Prostate gland (tissue), 2 donors: ENCODE data around the gene CXCL9. TPM values are rescaled to one million over a fixed set of nuclear protein-coding genes. Genes with fewer than 3 reads are reported as not detected.
"Not testable (repeated sequence)": the region's sequence is repeated elsewhere in the genome, so short reads cannot be mapped to it uniquely, and the experiment has no call there.

ENCODE experiments used
- DNase-seq: peaks from one replicate; pipeline ENCODE4 v3.0.0-alpha.2; 2019; ENCODE audit warnings: low spot score
- H3K27ac ChIP-seq, 2 donors: fragments of 200-600 bp; sonication (generic); 2 replicates each; pipeline ENCODE4 v1.5.1; 2017 to 2019
- H3K27me3 ChIP-seq: fragments of 200-600 bp; sonication (generic); replicated peaks from 2 replicates; pipeline ENCODE4 v1.5.1; 2019; ENCODE audit not compliant: insufficient read depth
- H3K36me3 ChIP-seq, 2 donors: fragments of 200-600 bp; sonication (generic); 1 replicate in 1 of 2; 2 replicates in 1 of 2; pipeline versions ENCODE4 v1.5.1 to v1.8.1; 2017 to 2019
- H3K4me1 ChIP-seq: fragments of 200-600 bp; sonication (generic); replicated peaks from 2 replicates; pipeline ENCODE4 v1.5.1; 2019
- H3K4me3 ChIP-seq, 2 donors: fragments of 200-600 bp; sonication (generic); 2 replicates each; pipeline ENCODE4 v1.5.1; 2017 to 2019
- H3K9me3 ChIP-seq: fragments of 200-600 bp; sonication (generic); 2 replicates; pipeline ENCODE4 v1.5.1; 2017
- CTCF ChIP-seq, 4 experiments: fragments of 200-600 bp in 2 of 4; fragments of 450-650 bp in 2 of 4; sonication (generic) in 2 of 4; IDR thresholded peaks; 1 replicate in 3 of 4; 2 replicates in 1 of 4; pipeline ENCODE4 v1.5.1; 2016 to 2019; ENCODE audit warnings: antibody characterized with exemption in 4 of 4, mild to moderate bottlenecking in 2 of 4, moderate library complexity in 2 of 4
- POLR2A ChIP-seq: fragments of 450-650 bp; IDR thresholded peaks from one replicate; pipeline ENCODE4 v1.6.1; 2016; ENCODE audit warnings: antibody characterized with exemption, mild to moderate bottlenecking
- POLR2AphosphoS5 ChIP-seq: sonication (generic); formaldehyde crosslinking; IDR thresholded peaks from one replicate; pipeline ENCODE4 v1.6.1; 2017; ENCODE audit warnings: antibody characterized with exemption
- WGBS: methylation state at CpG from one replicate; pipeline ENCODE4 v1.1.5; 2018; 5-methylcytosine and 5-hydroxymethylcytosine counted together
- intact Hi-C: fragments of 100-400 bp; cut with DNase I; formaldehyde crosslinking; loops from one replicate; pipeline ENCODE4 v1.14.2; 2022
- total RNA-seq, 2 donors: library from RNA; depleted of rRNA; stranded (reverse); fragments of >200 nt; gene quantifications; one replicate each; pipeline ENCODE4 v1.1.0, GENCODE V29; 2016

The CXCL9 gene
- total RNA-seq, 2 donors from 2014 or later: 0.27 to 2.6 TPM

GRCh38 chr4:76042241-76042998 lies 35.1 kb upstream of the CXCL9 start:
- H3K4me3 ChIP-seq, DNase-seq, H3K4me1 ChIP-seq, H3K27ac ChIP-seq, H3K36me3 ChIP-seq, H3K9me3 ChIP-seq, intact Hi-C loops, H3K27me3 ChIP-seq: not testable (repeated sequence)
- WGBS: 58% methylated on average over 13 of the region's 18 CpGs

GRCh38 chr4:76036855-76037254 lies 29.5 kb upstream of the CXCL9 start:
- no peaks in the 10 kb centered on the region for H3K4me1 ChIP-seq
- H3K4me3 ChIP-seq: no peak overlapping the region
- no peak for DNase-seq
- no peaks in the 10 kb centered on the region for H3K27me3 ChIP-seq
- intact Hi-C loops: no loop called here
- no peak overlapping the region for H3K27ac ChIP-seq
- TF ChIP-seq POLR2A: no peak
- TF ChIP-seq CTCF (IDR thresholded peaks at IDR 0.05): no peak
- no peak for TF ChIP-seq POLR2AphosphoS5
- no peaks in the 10 kb centered on the region for H3K36me3 ChIP-seq
- no peaks in the 10 kb centered on the region for H3K9me3 ChIP-seq
- WGBS: 96% methylated on average over 3 of the region's 3 CpGs

GRCh38 chr4:76035799-76036380 lies 28.6 kb upstream of the CXCL9 start, which contains the start of gene CXCL11:
TSS of gene CXCL11 (minus strand) at chr4:76036070. CDS start at chr4:76035987, 83 bp downstream.
- no peak for TF ChIP-seq POLR2AphosphoS5
- TF ChIP-seq CTCF (IDR thresholded peaks at IDR 0.05): no peak
- TF ChIP-seq POLR2A: no peak
- DNase-seq: no peak
- Histone ChIP-seq H3K4me3 (no peak within 1 kb of the TSS), H3K9me3 (no peaks in the 10 kb centered on the region), H3K4me1 (no peaks in the 10 kb centered on the region), H3K27me3 (no peaks in the 10 kb centered on the region), H3K36me3 (no peaks in the 10 kb centered on the region), H3K27ac (no peak within 1 kb of the TSS)
- WGBS: 85% methylated on average over 2 of the region's 2 CpGs
- intact Hi-C loops: no loop called here

GRCh38 chr4:76035141-76035540 lies 27.8 kb upstream of the CXCL9 start:
- Histone ChIP-seq H3K4me1 (no peaks in the 10 kb centered on the region), H3K27me3 (no peaks in the 10 kb centered on the region), H3K9me3 (no peaks in the 10 kb centered on the region), H3K4me3 (no peak overlapping the region), H3K27ac (no peak overlapping the region), H3K36me3 (no peaks in the 10 kb centered on the region)
- TF ChIP-seq CTCF (IDR thresholded peaks at IDR 0.05) (no peak), POLR2A (no peak), POLR2AphosphoS5 (no peak)
- 32% methylated on average over 3 of the region's 3 CpGs for WGBS
- DNase-seq: no peak
- intact Hi-C loops: no loop called here

- no peaks in the 10 kb centered on the region for H3K36me3 ChIP-seq
- intact Hi-C loops: no loop called here
- no peak overlapping the region for H3K4me3 ChIP-seq
- H3K4me1 ChIP-seq: no peaks in the 10 kb centered on the region
- H3K27me3 ChIP-seq: no peaks in the 10 kb centered on the region
- H3K9me3 ChIP-seq: no peaks in the 10 kb centered on the region
- no peak for DNase-seq
- H3K27ac ChIP-seq: no peak overlapping the region
- no peak for TF ChIP-seq POLR2A
- no peak for TF ChIP-seq CTCF (IDR thresholded peaks at IDR 0.05)
- TF ChIP-seq POLR2AphosphoS5: no peak
- 62% methylated on average over 2 of the region's 2 CpGs for WGBS
These were observed 22.0 kb upstream of the CXCL9 start for GRCh38 chr4:76029300-76029699.
